Choroid plexus epithelial cell (primary cell): ENCODE results near the gene ACACA.
A peak's percentile ranks its signal among the peaks of the same experiment; 100 is the strongest.

Source experiments
- DNase-seq: peaks from one replicate; pipeline ENCODE4 v3.0.0-alpha.2; 2010; ENCODE audit warnings: low read depth
- H3K4me3 ChIP-seq: 2 replicates; pipeline ENCODE4 v1.5.1; 2011; ENCODE audit warnings: low read depth, mild to moderate bottlenecking, control low read depth, low read length, moderate library complexity
- TF ChIP-seq, protein P1 (sequence below): conservative IDR thresholded peaks from 2 replicates; pipeline ENCODE4 v1.5.1; 2011; ENCODE audit warnings: low read depth, mild to moderate bottlenecking, control low read depth, inconsistent platforms, low read length, moderate library complexity

The ACACA gene

DNA sequence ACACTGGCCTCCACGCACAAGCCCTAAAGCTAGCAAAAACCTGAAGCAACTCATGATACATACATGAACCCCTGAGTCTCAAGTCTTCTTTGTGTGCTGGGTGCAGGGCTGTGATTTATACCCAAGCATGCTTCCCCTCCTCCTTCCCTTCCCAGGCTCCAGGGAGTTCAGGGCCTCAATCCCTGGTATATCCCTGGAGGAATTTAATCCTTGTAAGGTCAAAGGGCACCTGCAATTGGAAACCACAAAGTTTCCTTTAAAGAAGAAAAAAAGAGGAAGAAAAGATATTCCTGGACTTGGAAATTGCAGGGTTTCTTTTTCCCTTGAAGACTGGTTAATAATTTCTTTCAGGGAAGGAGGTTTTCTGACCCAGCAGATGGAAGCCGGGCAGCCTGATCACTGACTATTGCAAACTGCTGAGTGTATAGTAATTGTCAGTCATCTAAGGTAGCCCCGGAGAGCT lies 275.6 kb downstream of the ACACA start:
- TF ChIP-seq, protein P1, sequence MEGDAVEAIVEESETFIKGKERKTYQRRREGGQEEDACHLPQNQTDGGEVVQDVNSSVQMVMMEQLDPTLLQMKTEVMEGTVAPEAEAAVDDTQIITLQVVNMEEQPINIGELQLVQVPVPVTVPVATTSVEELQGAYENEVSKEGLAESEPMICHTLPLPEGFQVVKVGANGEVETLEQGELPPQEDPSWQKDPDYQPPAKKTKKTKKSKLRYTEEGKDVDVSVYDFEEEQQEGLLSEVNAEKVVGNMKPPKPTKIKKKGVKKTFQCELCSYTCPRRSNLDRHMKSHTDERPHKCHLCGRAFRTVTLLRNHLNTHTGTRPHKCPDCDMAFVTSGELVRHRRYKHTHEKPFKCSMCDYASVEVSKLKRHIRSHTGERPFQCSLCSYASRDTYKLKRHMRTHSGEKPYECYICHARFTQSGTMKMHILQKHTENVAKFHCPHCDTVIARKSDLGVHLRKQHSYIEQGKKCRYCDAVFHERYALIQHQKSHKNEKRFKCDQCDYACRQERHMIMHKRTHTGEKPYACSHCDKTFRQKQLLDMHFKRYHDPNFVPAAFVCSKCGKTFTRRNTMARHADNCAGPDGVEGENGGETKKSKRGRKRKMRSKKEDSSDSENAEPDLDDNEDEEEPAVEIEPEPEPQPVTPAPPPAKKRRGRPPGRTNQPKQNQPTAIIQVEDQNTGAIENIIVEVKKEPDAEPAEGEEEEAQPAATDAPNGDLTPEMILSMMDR, result no peak

DNA sequence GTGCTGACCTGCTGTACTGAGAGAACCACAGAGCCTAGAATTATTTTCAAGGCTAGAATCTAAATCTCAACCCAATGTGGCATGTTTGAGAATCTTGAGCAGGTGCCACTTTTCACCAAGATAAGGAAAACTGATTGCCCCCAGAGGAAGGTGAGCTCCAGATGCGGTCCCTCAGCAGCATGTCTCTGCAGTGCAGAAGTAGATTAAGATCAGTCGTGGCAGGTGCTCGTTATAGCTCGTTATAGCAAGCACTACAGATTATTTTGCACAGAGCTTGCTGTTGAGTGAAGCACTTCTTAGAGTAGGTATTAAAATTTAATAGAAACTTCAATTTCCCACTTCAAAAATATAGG lies 281.8 kb downstream of the ACACA start:
- H3K4me3 ChIP-seq, result no peak overlapping the region
- DNase-seq, result no peak
- TF ChIP-seq, protein P1, result no peak

More for the DNA sequence above, 275.6 kb downstream of the ACACA start:
- no peak overlapping the region for H3K4me3 ChIP-seq
- DNase-seq, result peak; percentile 30

DNA sequence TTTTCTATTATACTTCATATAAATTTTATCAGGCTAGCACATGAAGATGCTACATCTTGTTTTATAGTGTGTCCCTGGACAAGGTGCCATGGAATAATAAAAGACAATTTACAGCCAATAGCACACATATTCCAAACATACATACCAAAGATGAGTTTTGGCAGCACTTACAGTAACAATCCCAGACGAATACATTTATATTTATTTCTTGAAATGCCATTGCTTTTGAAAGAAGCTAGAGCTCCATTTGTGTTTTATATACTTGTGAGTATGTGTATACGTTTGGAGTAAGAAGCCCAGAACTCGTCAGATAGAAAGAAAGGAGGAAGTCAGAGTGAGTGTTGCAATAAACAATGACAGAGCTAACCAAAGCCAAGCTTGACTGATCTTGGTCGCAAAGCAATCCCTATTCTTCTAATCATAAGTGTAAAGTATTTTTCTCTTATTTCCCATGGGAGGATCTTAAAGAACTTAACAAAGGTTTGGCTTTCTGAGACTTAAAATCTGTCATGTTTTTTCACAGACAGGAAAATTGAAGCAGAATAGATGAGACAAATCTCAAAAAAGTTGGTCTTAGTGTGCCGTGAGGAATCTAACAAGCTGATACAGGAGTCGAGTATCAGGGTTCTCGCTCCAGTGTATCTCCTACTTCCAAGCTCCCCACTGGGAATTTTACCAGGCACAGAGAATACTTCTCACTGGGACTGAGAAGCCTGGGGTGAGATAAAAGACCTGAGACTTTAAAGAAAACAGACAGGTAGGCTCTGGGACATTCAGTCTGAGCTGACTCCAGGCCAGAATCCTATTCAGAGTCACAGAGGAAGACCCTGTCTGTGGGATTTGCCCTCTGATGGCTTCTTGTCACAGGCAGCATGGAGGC lies 282.5 kb downstream of the ACACA start:
- H3K4me3 ChIP-seq, result no peak overlapping the region
- DNase-seq, result no peak
- TF ChIP-seq, protein P1, result no peak

DNA sequence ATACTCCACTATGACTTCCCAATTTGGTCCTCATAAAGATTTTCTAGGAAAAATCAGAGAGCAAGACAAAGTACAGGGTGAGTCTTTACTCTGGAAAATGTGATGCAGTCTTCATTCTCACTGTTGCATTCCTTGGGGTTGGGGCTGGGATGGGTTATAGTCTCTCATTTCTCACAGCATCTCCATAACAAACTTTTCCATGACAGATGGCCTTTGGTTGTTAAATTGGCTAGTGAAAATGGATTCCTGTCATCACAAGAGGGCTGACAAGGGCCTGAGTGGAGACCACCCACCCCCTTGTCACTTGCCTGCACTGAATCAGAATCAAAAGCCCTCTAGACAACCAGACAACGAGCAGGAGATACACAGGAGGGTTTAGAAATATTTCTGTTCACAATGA lies 283.2 kb downstream of the ACACA start:
- no peak overlapping the region for H3K4me3 ChIP-seq
- no peak for DNase-seq
- TF ChIP-seq, protein P1, result no peak

DNA sequence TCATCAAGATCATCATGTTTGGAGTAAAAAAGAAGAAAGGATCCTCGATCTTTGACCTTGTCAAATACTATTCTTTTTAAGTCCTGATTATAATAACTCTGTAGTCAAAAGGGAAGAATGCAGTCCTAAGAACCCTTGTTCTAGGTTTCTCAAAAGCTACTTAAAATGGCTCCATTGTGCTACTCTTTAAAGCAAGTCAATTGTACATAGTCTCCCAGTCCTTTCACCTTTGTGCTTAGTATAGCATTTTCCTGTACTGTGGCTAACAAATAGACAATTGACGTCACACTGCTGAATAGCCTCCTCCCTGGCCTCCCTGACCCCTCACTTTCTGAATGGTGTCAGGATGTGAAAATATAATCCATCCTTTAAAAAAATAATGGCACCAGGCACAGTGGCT lies 285.0 kb downstream of the ACACA start:
- no peak for DNase-seq
- TF ChIP-seq, protein P1, result no peak
- H3K4me3 ChIP-seq, result no peak overlapping the region

DNA sequence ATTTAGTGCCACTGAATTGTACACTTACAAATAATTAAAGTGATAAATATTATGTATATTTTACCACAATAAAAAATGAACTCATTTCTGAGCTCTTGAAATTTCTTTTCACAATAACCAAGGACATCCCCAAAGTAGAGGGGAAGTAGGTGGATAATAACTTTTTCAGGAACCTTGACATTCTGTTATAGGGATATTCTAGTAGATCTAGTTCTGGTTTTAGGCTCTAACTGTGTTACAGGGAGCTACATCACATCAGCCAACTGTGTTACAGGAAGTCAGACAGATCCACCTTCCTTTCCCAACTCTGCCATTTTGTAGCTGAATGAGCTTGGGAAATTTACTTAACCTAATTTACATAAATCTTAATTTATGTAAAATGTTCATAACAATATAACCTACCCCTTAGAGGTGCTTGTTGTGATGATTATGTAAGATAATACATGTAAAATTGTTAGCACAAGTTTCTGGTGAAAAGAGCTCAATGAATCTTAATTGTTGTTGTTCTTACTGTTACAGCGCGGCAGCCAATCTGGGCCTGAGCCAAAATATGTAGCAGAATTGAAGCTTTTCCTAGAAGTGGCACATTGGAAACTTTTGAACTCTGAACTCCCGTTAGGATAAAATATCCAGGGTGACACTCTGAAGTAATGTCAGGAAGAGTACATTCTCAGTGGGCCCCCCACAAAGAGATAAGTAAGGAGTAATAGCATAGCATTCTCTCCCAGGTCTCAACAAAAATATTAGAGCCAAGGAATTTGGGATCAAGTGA lies 288.1 kb downstream of the ACACA start:
- no peak overlapping the region for H3K4me3 ChIP-seq
- peak; percentile 35 for DNase-seq
- TF ChIP-seq, protein P1, result no peak
